WTC11 (cell line): ENCODE data around the gene ZDHHC11B. TPM values are rescaled to one million over a fixed set of nuclear protein-coding genes. Genes with fewer than 3 reads are reported as not detected.

ENCODE experiments used
- ATAC-seq: fragments of 200-7000 bp; cut with Tn5 transposase; 2 replicates; pipeline ENCODE4 v1.10.0; 2021; ENCODE audit warnings: mild to moderate bottlenecking, moderate library complexity
- CTCF ChIA-PET: fragments of 300-600 bp; sonication (Branson Sonifier 250); formaldehyde crosslinking; loops from one replicate; lab custom pipeline; 2021; ENCODE audit warnings: antibody characterized with exemption; lab: Charles Lee
- POLR2A ChIA-PET: fragments of 350-600 bp; sonication (Branson Sonifier 250); formaldehyde crosslinking; loops from one replicate; lab custom pipeline; 2021; ENCODE audit warnings: antibody characterized with exemption; lab: Charles Lee
- DNase-seq: peaks from one replicate; pipeline ENCODE4 v3.0.0; 2021; ENCODE audit warnings: low spot score
- H3K27ac Mint-ChIP-seq: 2 replicates; pipeline ENCODE4 v1.8.0; 2021; ENCODE audit warnings: mixed read lengths
- H3K27me3 Mint-ChIP-seq: 2 replicates; pipeline ENCODE4 v1.8.0; 2021; ENCODE audit warnings: low read depth, mild to moderate bottlenecking, moderate library complexity, mixed read lengths
- H3K36me3 Mint-ChIP-seq: 2 replicates; pipeline ENCODE4 v1.8.0; 2021; ENCODE audit warnings: mixed read lengths
- H3K4me1 Mint-ChIP-seq: 2 replicates; pipeline ENCODE4 v1.8.0; 2022; ENCODE audit warnings: mixed read lengths
- H3K4me3 Mint-ChIP-seq: 2 replicates; pipeline ENCODE4 v1.8.0; 2021; ENCODE audit warnings: mild to moderate bottlenecking, moderate library complexity, mixed read lengths
- H3K9me3 Mint-ChIP-seq: 2 replicates; pipeline ENCODE4 v1.8.0; 2021; ENCODE audit warnings: mixed read lengths
- ATF3 ChIP-seq: sonication (generic); formaldehyde crosslinking; conservative IDR thresholded peaks from 2 replicates; pipeline ENCODE4 v1.8.1; 2022; ENCODE audit warnings: mild to moderate bottlenecking, missing genetic modification reagents
- CREM ChIP-seq: sonication (generic); formaldehyde crosslinking; IDR thresholded peaks from 2 replicates; pipeline ENCODE4 v1.8.1; 2022; ENCODE audit warnings: mild to moderate bottlenecking, missing genetic modification reagents, moderate library complexity
- E2F4 ChIP-seq: sonication (generic); formaldehyde crosslinking; IDR thresholded peaks from 2 replicates; pipeline ENCODE4 v1.8.1; 2022; ENCODE audit warnings: low read depth, mild to moderate bottlenecking, moderate library complexity, missing genetic modification reagents, borderline replicate concordance
- FOXP4 ChIP-seq: sonication (generic); formaldehyde crosslinking; IDR thresholded peaks from 2 replicates; pipeline ENCODE4 v1.8.0; 2022; ENCODE audit warnings: mild to moderate bottlenecking, missing genetic modification reagents
- GRHL2 ChIP-seq: fragments of 250-450 bp; sonication (Bioruptor Pico); IDR thresholded peaks from 2 replicates; pipeline ENCODE4 v1.8.0; 2022; ENCODE audit warnings: mild to moderate bottlenecking, moderate library complexity; ENCODE audit not compliant: insufficient replicate concordance, severe bottlenecking
- IRF2 ChIP-seq: sonication (generic); formaldehyde crosslinking; IDR thresholded peaks from 2 replicates; pipeline ENCODE4 v1.8.0; 2022; ENCODE audit warnings: low read depth, missing genetic modification reagents, borderline replicate concordance
- KAT7 ChIP-seq: sonication (generic); formaldehyde crosslinking; IDR thresholded peaks from 2 replicates; pipeline ENCODE4 v1.8.1; 2023; ENCODE audit warnings: missing genetic modification reagents, mild to moderate bottlenecking, borderline replicate concordance
- MXD4 ChIP-seq: fragments of 250-450 bp; sonication (Bioruptor Pico); IDR thresholded peaks from 2 replicates; pipeline ENCODE4 v1.8.0; 2021; ENCODE audit warnings: mild to moderate bottlenecking, moderate library complexity, borderline replicate concordance
- NFYB ChIP-seq: sonication (generic); formaldehyde crosslinking; conservative IDR thresholded peaks from 2 replicates; pipeline ENCODE4 v1.8.0; 2022; ENCODE audit warnings: low read depth, missing genetic modification reagents
- PRRX2 ChIP-seq: fragments of 250-450 bp; sonication (Bioruptor Pico); IDR thresholded peaks from 2 replicates; pipeline ENCODE4 v1.8.0; 2021; ENCODE audit warnings: mild to moderate bottlenecking
- RORB ChIP-seq: fragments of 250-450 bp; sonication (Bioruptor Pico); IDR thresholded peaks from 2 replicates; pipeline ENCODE4 v1.9.0; 2021; ENCODE audit warnings: mild to moderate bottlenecking
- SMAD4 ChIP-seq: sonication (generic); formaldehyde crosslinking; IDR thresholded peaks from 2 replicates; pipeline ENCODE4 v1.8.0; 2022; ENCODE audit warnings: mild to moderate bottlenecking, missing genetic modification reagents
- STAT6 ChIP-seq: sonication (generic); formaldehyde crosslinking; conservative IDR thresholded peaks from 2 replicates; pipeline ENCODE4 v1.8.1; 2023; ENCODE audit warnings: mild to moderate bottlenecking, low read depth, missing genetic modification reagents, moderate library complexity
- TCF7 ChIP-seq: sonication (generic); formaldehyde crosslinking; IDR thresholded peaks from 2 replicates; pipeline ENCODE4 v1.8.0; 2022; ENCODE audit warnings: mild to moderate bottlenecking, low read depth, missing genetic modification reagents, moderate library complexity
- TEAD4 ChIP-seq: sonication (generic); formaldehyde crosslinking; IDR thresholded peaks from 2 replicates; pipeline ENCODE4 v1.8.0; 2022; ENCODE audit warnings: mild to moderate bottlenecking, missing genetic modification reagents
- USF2 ChIP-seq: sonication (generic); formaldehyde crosslinking; IDR thresholded peaks from 2 replicates; pipeline ENCODE4 v1.8.1; 2023; ENCODE audit warnings: mild to moderate bottlenecking, missing genetic modification reagents, moderate library complexity
- ZNF121 ChIP-seq: sonication (generic); formaldehyde crosslinking; IDR thresholded peaks from 2 replicates; pipeline ENCODE4 v1.8.0; 2023; ENCODE audit warnings: missing genetic modification reagents
- ZNF317 ChIP-seq: sonication (generic); formaldehyde crosslinking; IDR thresholded peaks from 2 replicates; pipeline ENCODE4 v1.8.1; 2023; ENCODE audit warnings: low read depth, mild to moderate bottlenecking, moderate library complexity, missing genetic modification reagents, borderline replicate concordance
- total RNA-seq: library from RNA; stranded (reverse); gene quantifications from 3 replicates; pipeline ENCODE4 v1.2.3, GENCODE V29; 2021
- TF ChIP-seq, protein P1 (sequence below): sonication (generic); formaldehyde crosslinking; IDR thresholded peaks from 2 replicates; pipeline ENCODE4 v1.8.1; 2023; ENCODE audit warnings: mild to moderate bottlenecking, missing genetic modification reagents, moderate library complexity
- TF ChIP-seq, protein P2 (sequence below): sonication (generic); formaldehyde crosslinking; IDR thresholded peaks from 2 replicates; pipeline ENCODE4 v1.8.1; 2022; ENCODE audit warnings: mild to moderate bottlenecking, missing genetic modification reagents, moderate library complexity, borderline replicate concordance
- TF ChIP-seq, protein P3 (sequence below): fragments of 250-450 bp; sonication (Bioruptor Pico); IDR thresholded peaks from 2 replicates; pipeline ENCODE4 v1.9.0; 2021; ENCODE audit warnings: mild to moderate bottlenecking, borderline replicate concordance
- TF ChIP-seq, protein P4 (sequence below): sonication (generic); formaldehyde crosslinking; IDR thresholded peaks from 2 replicates; pipeline ENCODE4 v1.8.0; 2022; ENCODE audit warnings: mild to moderate bottlenecking, missing genetic modification reagents

The ZDHHC11B gene
- total RNA-seq, 1 experiment from 2014 or later, result 2.3 TPM

GRCh38 chr5:761854-762710 lies 22.4 kb downstream of the ZDHHC11B start:
- Mint-ChIP-seq H3K27me3 (0 out of 2 replicates have a peak, but pooled peaks cover 2% of the 10 kb centered on the region), H3K4me1 (no peaks in the 10 kb centered on the region), H3K4me3 (no peak overlapping the region), H3K27ac (no peak overlapping the region), H3K36me3 (peaks cover 18% of the 10 kb centered on the region), H3K9me3 (peaks cover 22% of the 10 kb centered on the region)
- DNase-seq, result no peak
- POLR2A ChIA-PET, result no interaction called here
- no peak for ATAC-seq
- TF ChIP-seq IRF2 (CRISPR knock-in tag), result 0 out of 2 replicates have a peak, but pooled peaks have one; percentile 13
- TF ChIP-seq PRRX2 (CRISPR knock-in tag), result no peak
- no peak for TF ChIP-seq TEAD4
- TF ChIP-seq TCF7, result peak; percentile 60; the same call in 1 of the 2 replicates
- TF ChIP-seq CREM (CRISPR knock-in tag), result no peak
- TF ChIP-seq, protein P1, sequence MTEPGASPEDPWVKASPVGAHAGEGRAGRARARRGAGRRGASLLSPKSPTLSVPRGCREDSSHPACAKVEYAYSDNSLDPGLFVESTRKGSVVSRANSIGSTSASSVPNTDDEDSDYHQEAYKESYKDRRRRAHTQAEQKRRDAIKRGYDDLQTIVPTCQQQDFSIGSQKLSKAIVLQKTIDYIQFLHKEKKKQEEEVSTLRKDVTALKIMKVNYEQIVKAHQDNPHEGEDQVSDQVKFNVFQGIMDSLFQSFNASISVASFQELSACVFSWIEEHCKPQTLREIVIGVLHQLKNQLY, result no peak
- TF ChIP-seq, protein P2, sequence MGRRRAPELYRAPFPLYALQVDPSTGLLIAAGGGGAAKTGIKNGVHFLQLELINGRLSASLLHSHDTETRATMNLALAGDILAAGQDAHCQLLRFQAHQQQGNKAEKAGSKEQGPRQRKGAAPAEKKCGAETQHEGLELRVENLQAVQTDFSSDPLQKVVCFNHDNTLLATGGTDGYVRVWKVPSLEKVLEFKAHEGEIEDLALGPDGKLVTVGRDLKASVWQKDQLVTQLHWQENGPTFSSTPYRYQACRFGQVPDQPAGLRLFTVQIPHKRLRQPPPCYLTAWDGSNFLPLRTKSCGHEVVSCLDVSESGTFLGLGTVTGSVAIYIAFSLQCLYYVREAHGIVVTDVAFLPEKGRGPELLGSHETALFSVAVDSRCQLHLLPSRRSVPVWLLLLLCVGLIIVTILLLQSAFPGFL (CRISPR knock-in tag), result no peak
- TF ChIP-seq ZNF317 (CRISPR knock-in tag), result no peak
- TF ChIP-seq MXD4 (CRISPR knock-in tag), result no peak
- TF ChIP-seq, protein P3, sequence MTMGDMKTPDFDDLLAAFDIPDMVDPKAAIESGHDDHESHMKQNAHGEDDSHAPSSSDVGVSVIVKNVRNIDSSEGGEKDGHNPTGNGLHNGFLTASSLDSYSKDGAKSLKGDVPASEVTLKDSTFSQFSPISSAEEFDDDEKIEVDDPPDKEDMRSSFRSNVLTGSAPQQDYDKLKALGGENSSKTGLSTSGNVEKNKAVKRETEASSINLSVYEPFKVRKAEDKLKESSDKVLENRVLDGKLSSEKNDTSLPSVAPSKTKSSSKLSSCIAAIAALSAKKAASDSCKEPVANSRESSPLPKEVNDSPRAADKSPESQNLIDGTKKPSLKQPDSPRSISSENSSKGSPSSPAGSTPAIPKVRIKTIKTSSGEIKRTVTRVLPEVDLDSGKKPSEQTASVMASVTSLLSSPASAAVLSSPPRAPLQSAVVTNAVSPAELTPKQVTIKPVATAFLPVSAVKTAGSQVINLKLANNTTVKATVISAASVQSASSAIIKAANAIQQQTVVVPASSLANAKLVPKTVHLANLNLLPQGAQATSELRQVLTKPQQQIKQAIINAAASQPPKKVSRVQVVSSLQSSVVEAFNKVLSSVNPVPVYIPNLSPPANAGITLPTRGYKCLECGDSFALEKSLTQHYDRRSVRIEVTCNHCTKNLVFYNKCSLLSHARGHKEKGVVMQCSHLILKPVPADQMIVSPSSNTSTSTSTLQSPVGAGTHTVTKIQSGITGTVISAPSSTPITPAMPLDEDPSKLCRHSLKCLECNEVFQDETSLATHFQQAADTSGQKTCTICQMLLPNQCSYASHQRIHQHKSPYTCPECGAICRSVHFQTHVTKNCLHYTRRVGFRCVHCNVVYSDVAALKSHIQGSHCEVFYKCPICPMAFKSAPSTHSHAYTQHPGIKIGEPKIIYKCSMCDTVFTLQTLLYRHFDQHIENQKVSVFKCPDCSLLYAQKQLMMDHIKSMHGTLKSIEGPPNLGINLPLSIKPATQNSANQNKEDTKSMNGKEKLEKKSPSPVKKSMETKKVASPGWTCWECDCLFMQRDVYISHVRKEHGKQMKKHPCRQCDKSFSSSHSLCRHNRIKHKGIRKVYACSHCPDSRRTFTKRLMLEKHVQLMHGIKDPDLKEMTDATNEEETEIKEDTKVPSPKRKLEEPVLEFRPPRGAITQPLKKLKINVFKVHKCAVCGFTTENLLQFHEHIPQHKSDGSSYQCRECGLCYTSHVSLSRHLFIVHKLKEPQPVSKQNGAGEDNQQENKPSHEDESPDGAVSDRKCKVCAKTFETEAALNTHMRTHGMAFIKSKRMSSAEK, result no peak
- no peak for TF ChIP-seq GRHL2 (CRISPR knock-in tag)
- TF ChIP-seq ATF3 (CRISPR knock-in tag), result no peak
- TF ChIP-seq USF2 (CRISPR knock-in tag), result no peak
- TF ChIP-seq FOXP4 (CRISPR knock-in tag), result no peak
- no peak for TF ChIP-seq RORB (CRISPR knock-in tag)
- TF ChIP-seq, protein P4, sequence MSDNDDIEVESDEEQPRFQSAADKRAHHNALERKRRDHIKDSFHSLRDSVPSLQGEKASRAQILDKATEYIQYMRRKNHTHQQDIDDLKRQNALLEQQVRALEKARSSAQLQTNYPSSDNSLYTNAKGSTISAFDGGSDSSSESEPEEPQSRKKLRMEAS (CRISPR knock-in tag), result no peak
- no peak for TF ChIP-seq ZNF121 (CRISPR knock-in tag)
- no peak for TF ChIP-seq STAT6 (CRISPR knock-in tag)
- TF ChIP-seq KAT7 (CRISPR knock-in tag), result no peak
- TF ChIP-seq E2F4 (CRISPR knock-in tag), result 0 out of 2 replicates have a peak, but pooled peaks have one; percentile 50
- TF ChIP-seq NFYB (CRISPR knock-in tag), result no peak
- no peak for TF ChIP-seq SMAD4 (CRISPR knock-in tag)
- CTCF ChIA-PET, result interaction anchor here (0.7 kb wide), 1 partner anchor 91 kb away, joined by 3 read pairs; no protein-coding TSS in a partner anchor
